Stomach (tissue), 4 donors: Measurements from ENCODE around the gene FLT1.

Experiments
- CTCF ChIP-seq, 7 experiments: fragments of 450-650 bp in 4 of 7; fragments of 200-600 bp in 3 of 7; sonication (generic) in 3 of 7; IDR thresholded peaks; one replicate each; pipeline ENCODE4 v1.5.1; 2016 to 2019; ENCODE audit warnings: antibody characterized with exemption in 7 of 7, control low read depth in 2 of 7, mild to moderate bottlenecking in 1 of 7
- POLR2A ChIP-seq, 4 donors: fragments of 450-650 bp; IDR thresholded peaks; one replicate each; pipeline ENCODE4 v1.6.1; 2016; ENCODE audit warnings: antibody characterized with exemption in 4 of 4, control low read depth in 2 of 4, mild to moderate bottlenecking in 1 of 4, moderate library complexity in 1 of 4
- POLR2AphosphoS5 ChIP-seq, 3 donors: sonication (generic); formaldehyde crosslinking; IDR thresholded peaks; one replicate each; pipeline ENCODE4 v1.6.1; 2016; ENCODE audit warnings: antibody characterized with exemption in 3 of 3

- TF ChIP-seq CTCF (IDR thresholded peaks at IDR 0.05) (no peak), POLR2A (IDR thresholded peaks at IDR 0.05) (no peak), POLR2AphosphoS5 (IDR thresholded peaks at IDR 0.05) (no peak)
Measured at GRCh38 chr13:28384789-28385188, 110.1 kb downstream of the FLT1 start.
